WTC11 (cell line): ENCODE results near the gene CAV3. TPM values are rescaled to one million over a fixed set of nuclear protein-coding genes. Genes with fewer than 3 reads are reported as not detected.

Source experiments
- ATAC-seq: fragments of 200-7000 bp; cut with Tn5 transposase; 2 replicates; pipeline ENCODE4 v1.10.0; 2021; ENCODE audit warnings: mild to moderate bottlenecking, moderate library complexity
- CTCF ChIA-PET: fragments of 300-600 bp; sonication (Branson Sonifier 250); formaldehyde crosslinking; loops from one replicate; lab custom pipeline; 2021; ENCODE audit warnings: antibody characterized with exemption; lab: Charles Lee
- POLR2A ChIA-PET: fragments of 350-600 bp; sonication (Branson Sonifier 250); formaldehyde crosslinking; loops from one replicate; lab custom pipeline; 2021; ENCODE audit warnings: antibody characterized with exemption; lab: Charles Lee
- DNase-seq: peaks from one replicate; pipeline ENCODE4 v3.0.0; 2021; ENCODE audit warnings: low spot score
- H3K27ac Mint-ChIP-seq: 2 replicates; pipeline ENCODE4 v1.8.0; 2021; ENCODE audit warnings: mixed read lengths
- H3K27me3 Mint-ChIP-seq: 2 replicates; pipeline ENCODE4 v1.8.0; 2021; ENCODE audit warnings: low read depth, mild to moderate bottlenecking, moderate library complexity, mixed read lengths
- H3K36me3 Mint-ChIP-seq: 2 replicates; pipeline ENCODE4 v1.8.0; 2021; ENCODE audit warnings: mixed read lengths
- H3K4me1 Mint-ChIP-seq: 2 replicates; pipeline ENCODE4 v1.8.0; 2022; ENCODE audit warnings: mixed read lengths
- H3K4me3 Mint-ChIP-seq: 2 replicates; pipeline ENCODE4 v1.8.0; 2021; ENCODE audit warnings: mild to moderate bottlenecking, moderate library complexity, mixed read lengths
- H3K9me3 Mint-ChIP-seq: 2 replicates; pipeline ENCODE4 v1.8.0; 2021; ENCODE audit warnings: mixed read lengths
- ATF1 ChIP-seq: sonication (generic); formaldehyde crosslinking; IDR thresholded peaks from 2 replicates; pipeline ENCODE4 v1.8.1; 2023; ENCODE audit warnings: mild to moderate bottlenecking, moderate library complexity, missing genetic modification reagents
- ATF3 ChIP-seq: sonication (generic); formaldehyde crosslinking; conservative IDR thresholded peaks from 2 replicates; pipeline ENCODE4 v1.8.1; 2022; ENCODE audit warnings: mild to moderate bottlenecking, missing genetic modification reagents
- ELF4 ChIP-seq: sonication (generic); formaldehyde crosslinking; IDR thresholded peaks from 2 replicates; pipeline ENCODE4 v1.8.1; 2022; ENCODE audit warnings: low read depth, mild to moderate bottlenecking, moderate library complexity, missing genetic modification reagents
- ESRRA ChIP-seq: sonication (generic); formaldehyde crosslinking; IDR thresholded peaks from 2 replicates; pipeline ENCODE4 v1.8.1; 2022; ENCODE audit warnings: mild to moderate bottlenecking, missing genetic modification reagents, borderline replicate concordance
- FOXJ3 ChIP-seq: sonication (generic); formaldehyde crosslinking; IDR thresholded peaks from 2 replicates; pipeline ENCODE4 v1.9.0; 2021; ENCODE audit warnings: missing genetic modification reagents, mild to moderate bottlenecking, borderline replicate concordance
- FOXK1 ChIP-seq: sonication (generic); formaldehyde crosslinking; IDR thresholded peaks from 2 replicates; pipeline ENCODE4 v1.8.0; 2022; ENCODE audit warnings: mild to moderate bottlenecking, moderate library complexity, missing genetic modification reagents
- GABPB1 ChIP-seq: sonication (generic); formaldehyde crosslinking; IDR thresholded peaks from 2 replicates; pipeline ENCODE4 v1.8.1; 2023; ENCODE audit warnings: mild to moderate bottlenecking, missing genetic modification reagents
- HMGA2 ChIP-seq: fragments of 250-450 bp; sonication (Bioruptor Pico); IDR thresholded peaks from 2 replicates; pipeline ENCODE4 v1.4.0; 2021; ENCODE audit warnings: mild to moderate bottlenecking, moderate library complexity
- MAX ChIP-seq: sonication (generic); formaldehyde crosslinking; IDR thresholded peaks from 2 replicates; pipeline ENCODE4 v1.8.0; 2022; ENCODE audit warnings: mild to moderate bottlenecking, missing genetic modification reagents
- NFATC4 ChIP-seq: fragments of 250-450 bp; sonication (Bioruptor Pico); IDR thresholded peaks from 2 replicates; pipeline ENCODE4 v1.9.0; 2021; ENCODE audit warnings: mild to moderate bottlenecking
- NR3C1 ChIP-seq: sonication (generic); formaldehyde crosslinking; conservative IDR thresholded peaks from 2 replicates; pipeline ENCODE4 v1.8.1; 2023; ENCODE audit warnings: low read depth, mild to moderate bottlenecking, missing genetic modification reagents
- PRDM15 ChIP-seq: sonication (generic); formaldehyde crosslinking; IDR thresholded peaks from 2 replicates; pipeline ENCODE4 v1.8.0; 2022; ENCODE audit warnings: missing genetic modification reagents
- RORB ChIP-seq: fragments of 250-450 bp; sonication (Bioruptor Pico); IDR thresholded peaks from 2 replicates; pipeline ENCODE4 v1.9.0; 2021; ENCODE audit warnings: mild to moderate bottlenecking
- SOX15 ChIP-seq: fragments of 250-450 bp; sonication (Bioruptor Pico); IDR thresholded peaks from 2 replicates; pipeline ENCODE4 v1.9.0; 2021; ENCODE audit warnings: mild to moderate bottlenecking
- SP1 ChIP-seq: sonication (generic); formaldehyde crosslinking; conservative IDR thresholded peaks from 2 replicates; pipeline ENCODE4 v1.8.1; 2022; ENCODE audit warnings: missing genetic modification reagents
- STAT6 ChIP-seq: sonication (generic); formaldehyde crosslinking; conservative IDR thresholded peaks from 2 replicates; pipeline ENCODE4 v1.8.1; 2023; ENCODE audit warnings: mild to moderate bottlenecking, low read depth, missing genetic modification reagents, moderate library complexity
- ZBTB43 ChIP-seq: sonication (generic); formaldehyde crosslinking; IDR thresholded peaks from 2 replicates; pipeline ENCODE4 v1.8.1; 2023; ENCODE audit warnings: mild to moderate bottlenecking, missing genetic modification reagents
- total RNA-seq: library from RNA; stranded (reverse); gene quantifications from 3 replicates; pipeline ENCODE4 v1.2.3, GENCODE V29; 2021
- TF ChIP-seq, protein P1 (sequence below): sonication (generic); formaldehyde crosslinking; IDR thresholded peaks from 2 replicates; pipeline ENCODE4 v1.8.0; 2023; ENCODE audit warnings: mild to moderate bottlenecking, missing genetic modification reagents

CAV3 gene
- total RNA-seq, 1 experiment from 2014 or later, result not detected

- no peaks in the 10 kb centered on the region for H3K36me3 Mint-ChIP-seq
- no peak for DNase-seq
- ChIA-PET POLR2A (no interaction called here), CTCF (interaction anchor here (0.9 to 5.7 kb wide), 4 partner anchors 11 to 24 kb away, joined by 3 to 52 read pairs (median 8); partner anchors contain the start of gene OXTR)
- no peaks in the 10 kb centered on the region for H3K9me3 Mint-ChIP-seq
- ATAC-seq, result peak; percentile 60
- no peaks in the 10 kb centered on the region; the same call in 1 of the 2 replicates for H3K27me3 Mint-ChIP-seq
- TF ChIP-seq NFATC4 (CRISPR knock-in tag) (no peak), SOX15 (CRISPR knock-in tag) (no peak), ZBTB43 (CRISPR knock-in tag) (no peak), SP1 (CRISPR knock-in tag) (no peak), ATF3 (CRISPR knock-in tag) (no peak), ELF4 (CRISPR knock-in tag) (no peak)
- H3K27ac Mint-ChIP-seq, result no peak overlapping the region
- H3K4me3 Mint-ChIP-seq, result no peak overlapping the region
- no peaks in the 10 kb centered on the region; the same call in 1 of the 2 replicates for H3K4me1 Mint-ChIP-seq
Observed at GRCh38 chr3:8756671-8757070, 23.1 kb downstream of the CAV3 start.

DNA sequence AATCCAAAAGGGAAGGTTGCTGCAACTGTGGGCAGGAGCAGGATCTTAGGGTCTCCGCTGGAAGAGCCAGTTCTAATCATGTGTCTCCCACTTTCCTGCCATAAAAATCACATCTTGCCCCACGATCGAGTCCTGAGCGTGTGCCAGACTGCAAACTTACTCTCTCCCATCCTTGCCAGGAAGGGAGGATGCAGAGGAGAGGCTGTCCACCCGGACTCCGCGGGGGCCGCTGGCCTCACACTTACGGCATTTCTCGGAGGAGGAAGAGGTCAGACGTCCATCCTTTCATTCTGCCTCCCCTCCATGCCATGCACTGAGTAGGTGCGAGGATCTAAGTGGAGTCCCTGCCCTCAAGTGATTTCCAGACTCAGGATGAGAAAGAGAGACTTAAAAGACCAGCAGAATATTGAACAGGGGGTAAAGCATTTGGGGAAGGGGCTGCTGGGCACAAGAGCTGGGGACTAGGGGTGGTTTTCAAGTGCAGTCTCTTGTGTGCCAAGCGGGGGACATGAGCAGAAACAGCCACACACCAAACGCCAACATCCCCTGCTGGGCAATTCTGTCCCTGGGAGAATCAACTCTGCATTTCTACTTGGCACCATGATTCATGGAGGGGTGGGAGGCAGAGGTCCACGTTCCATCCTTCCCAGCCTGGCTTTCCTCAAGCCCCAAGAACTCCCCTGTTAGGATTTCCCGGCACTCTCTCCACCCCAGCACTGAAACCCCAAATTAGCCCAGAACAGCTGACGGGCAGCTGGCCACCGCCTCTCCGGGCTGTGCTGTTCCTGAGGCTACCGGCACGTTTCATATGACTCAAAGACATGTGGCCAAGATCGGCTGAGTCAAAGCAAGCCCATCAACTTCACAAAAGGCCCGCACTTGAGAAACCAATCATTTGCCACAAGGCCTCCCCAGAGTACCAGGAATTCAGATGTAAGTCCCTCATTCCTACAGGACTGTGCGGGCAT, 24.2 kb downstream of the CAV3 start:
- Mint-ChIP-seq H3K9me3 (no peaks in the 10 kb centered on the region), H3K4me3 (no peak overlapping the region), H3K4me1 (no peaks in the 10 kb centered on the region; the same call in 1 of the 2 replicates), H3K27ac (no peak overlapping the region), H3K27me3 (no peaks in the 10 kb centered on the region; the same call in 1 of the 2 replicates), H3K36me3 (no peaks in the 10 kb centered on the region)
- DNase-seq (no peak), ATAC-seq (no peak)
- ChIA-PET POLR2A (no interaction called here), CTCF (interaction anchor here (1.3 to 3.1 kb wide), 2 partner anchors 11 to 44 kb away, joined by 3 to 18 read pairs; partner anchors contain the start of gene OXTR)
- TF ChIP-seq ATF1 (CRISPR knock-in tag), result no peak
- no peak for TF ChIP-seq RORB
- no peak for TF ChIP-seq FOXJ3 (CRISPR knock-in tag)
- TF ChIP-seq, protein P1, sequence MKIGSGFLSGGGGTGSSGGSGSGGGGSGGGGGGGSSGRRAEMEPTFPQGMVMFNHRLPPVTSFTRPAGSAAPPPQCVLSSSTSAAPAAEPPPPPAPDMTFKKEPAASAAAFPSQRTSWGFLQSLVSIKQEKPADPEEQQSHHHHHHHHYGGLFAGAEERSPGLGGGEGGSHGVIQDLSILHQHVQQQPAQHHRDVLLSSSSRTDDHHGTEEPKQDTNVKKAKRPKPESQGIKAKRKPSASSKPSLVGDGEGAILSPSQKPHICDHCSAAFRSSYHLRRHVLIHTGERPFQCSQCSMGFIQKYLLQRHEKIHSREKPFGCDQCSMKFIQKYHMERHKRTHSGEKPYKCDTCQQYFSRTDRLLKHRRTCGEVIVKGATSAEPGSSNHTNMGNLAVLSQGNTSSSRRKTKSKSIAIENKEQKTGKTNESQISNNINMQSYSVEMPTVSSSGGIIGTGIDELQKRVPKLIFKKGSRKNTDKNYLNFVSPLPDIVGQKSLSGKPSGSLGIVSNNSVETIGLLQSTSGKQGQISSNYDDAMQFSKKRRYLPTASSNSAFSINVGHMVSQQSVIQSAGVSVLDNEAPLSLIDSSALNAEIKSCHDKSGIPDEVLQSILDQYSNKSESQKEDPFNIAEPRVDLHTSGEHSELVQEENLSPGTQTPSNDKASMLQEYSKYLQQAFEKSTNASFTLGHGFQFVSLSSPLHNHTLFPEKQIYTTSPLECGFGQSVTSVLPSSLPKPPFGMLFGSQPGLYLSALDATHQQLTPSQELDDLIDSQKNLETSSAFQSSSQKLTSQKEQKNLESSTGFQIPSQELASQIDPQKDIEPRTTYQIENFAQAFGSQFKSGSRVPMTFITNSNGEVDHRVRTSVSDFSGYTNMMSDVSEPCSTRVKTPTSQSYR, result no peak
- TF ChIP-seq HMGA2 (CRISPR knock-in tag), result no peak
- no peak for TF ChIP-seq ESRRA

GRCh38 chr3:8759038-8759707, 25.6 kb downstream of the CAV3 start:
- CTCF ChIA-PET, result interaction anchor here (1.3 to 3.1 kb wide), 3 partner anchors 10 to 45 kb away, joined by 3 to 18 read pairs (median 5); partner anchors contain the start of gene OXTR
- H3K9me3 Mint-ChIP-seq, result no peaks in the 10 kb centered on the region
- H3K4me1 Mint-ChIP-seq, result no peaks in the 10 kb centered on the region; the same call in 1 of the 2 replicates
- ATAC-seq (no peak), DNase-seq (no peak)
- H3K4me3 Mint-ChIP-seq, result no peak overlapping the region
- no peaks in the 10 kb centered on the region; the same call in 1 of the 2 replicates for H3K27me3 Mint-ChIP-seq
- no peaks in the 10 kb centered on the region for H3K36me3 Mint-ChIP-seq
- POLR2A ChIA-PET, result no interaction called here
- H3K27ac Mint-ChIP-seq, result no peak overlapping the region
- TF ChIP-seq NR3C1 (CRISPR knock-in tag) (no peak), GABPB1 (no peak), FOXK1 (CRISPR knock-in tag) (no peak), MAX (CRISPR knock-in tag) (no peak), PRDM15 (CRISPR knock-in tag) (no peak), STAT6 (CRISPR knock-in tag) (no peak)
